CD4-positive, alpha-beta T cell treated with Interleukin-12 subunit alpha and Interleukin-12 subunit beta, for 1 hour (primary cell): ENCODE measurements around the gene PTPRJ.
A peak's percentile ranks its signal among the peaks of the same experiment; 100 is the strongest.
"Not testable (repeated sequence)": the region's sequence is repeated elsewhere in the genome, so short reads cannot be mapped to it uniquely, and the experiment has no call there.

Source experiments
- DNase-seq: peaks from one replicate; pipeline ENCODE4 v3.0.0-alpha.2; 2020

Gene PTPRJ

GRCh38 chr11:47980088-47980906, at the start of gene PTPRJ:
TSS of gene PTPRJ (plus strand) at chr11:47980559. CDS start at chr11:47980913, 354 bp downstream.
- DNase-seq, result peak; percentile 77

GRCh38 chr11:47932544-47932943, 47.8 kb upstream of the PTPRJ start:
- DNase-seq, result no peak

GRCh38 chr11:47933797-47934196, 46.6 kb upstream of the PTPRJ start:
- not testable (repeated sequence) for DNase-seq

- DNase-seq, result no peak
Observed at GRCh38 chr11:47938791-47939560, 41.4 kb upstream of the PTPRJ start.

GRCh38 chr11:47940904-47941649, 39.3 kb upstream of the PTPRJ start:
- DNase-seq, result no peak

- no peak for DNase-seq
Observed at GRCh38 chr11:47941907-47942558, 38.3 kb upstream of the PTPRJ start.

GRCh38 chr11:47943721-47944586, 36.4 kb upstream of the PTPRJ start:
- DNase-seq, result no peak

GRCh38 chr11:47944632-47945031, 35.7 kb upstream of the PTPRJ start:
- no peak for DNase-seq

GRCh38 chr11:47946682-47947559, 33.4 kb upstream of the PTPRJ start:
- peak; percentile 14 for DNase-seq

- no peak for DNase-seq
Observed at GRCh38 chr11:47948137-47948536, 32.2 kb upstream of the PTPRJ start.

- not testable (repeated sequence) for DNase-seq
Observed at GRCh38 chr11:47949001-47949675, 31.2 kb upstream of the PTPRJ start.

- peak; percentile 68 for DNase-seq
Observed at GRCh38 chr11:47950396-47950795, 30.0 kb upstream of the PTPRJ start.

- not testable (repeated sequence) for DNase-seq
Observed at GRCh38 chr11:47951504-47951903, 28.9 kb upstream of the PTPRJ start.

- no peak for DNase-seq
Observed at GRCh38 chr11:47955061-47955755, 25.2 kb upstream of the PTPRJ start.

- DNase-seq, result no peak
Observed at GRCh38 chr11:47960015-47960414, 20.3 kb upstream of the PTPRJ start.

GRCh38 chr11:47961383-47961782, 19.0 kb upstream of the PTPRJ start:
- DNase-seq, result no peak

- DNase-seq, result no peak
Observed at GRCh38 chr11:47964546-47964945, 15.8 kb upstream of the PTPRJ start.

GRCh38 chr11:47967577-47968525, 12.5 kb upstream of the PTPRJ start:
- DNase-seq, result no peak
